Endothelial cell of umbilical vein (primary cell): ENCODE results near the gene C3orf85. TPM values are rescaled to one million over a fixed set of nuclear protein-coding genes. Genes with fewer than 3 reads are reported as not detected.

ENCODE experiments used
- BruUV-seq: library from RNA; stranded (reverse); fragments of 400-500 nt; replicated peaks from 2 replicates; lab custom pipeline; 2021; lab: Mats Ljungman, UMichigan
- CTCF ChIA-PET: fragments of 300-600, 350-600 bp; sonication (Branson Sonifier 250); formaldehyde crosslinking; loops from one replicate; lab custom pipeline; 2021; ENCODE audit warnings: antibody characterized with exemption, inconsistent platforms; lab: Charles Lee
- POLR2A ChIA-PET: fragments of 300-600, 350-600 bp; sonication (Branson Sonifier 250); formaldehyde crosslinking; loops from one replicate; lab custom pipeline; 2021; ENCODE audit warnings: antibody characterized with exemption, inconsistent platforms; lab: Charles Lee
- DNase-seq: peaks from one replicate; pipeline ENCODE4 v3.0.0-alpha.2; 2011; ENCODE audit warnings: low read depth, low spot score
- FAIRE-seq: peaks from 2 replicates; lab custom pipeline; 2011; peaks lifted over from hg19 to GRCh38; lab: Jason Lieb, UNC
- H2AFZ ChIP-seq: 2 replicates; pipeline ENCODE4 v1.6.0; 2012; ENCODE audit warnings: low read depth, low read length, control low read depth, inconsistent platforms
- H3K27ac ChIP-seq: 2 replicates; pipeline ENCODE4 v1.5.1; 2011; ENCODE audit warnings: low read depth, mild to moderate bottlenecking, control low read depth, low read length, moderate library complexity; ENCODE audit not compliant: insufficient read depth
- H3K27me3 ChIP-seq, 2 experiments: 2 replicates each; pipeline versions ENCODE4 v1.6.0 to v1.6.1; 2011; ENCODE audit warnings: low read length in 2 of 2, mixed read lengths in 1 of 2; ENCODE audit not compliant: control insufficient read depth in 2 of 2, insufficient read depth in 2 of 2
- H3K36me3 ChIP-seq, 2 experiments: 2 replicates in 1 of 2; 3 replicates in 1 of 2; pipeline ENCODE4 v1.5.1; 2011; ENCODE audit warnings: low read length in 2 of 2, mild to moderate bottlenecking in 1 of 2, moderate library complexity in 1 of 2; ENCODE audit not compliant: control insufficient read depth in 2 of 2, insufficient read depth in 2 of 2; ENCODE audit errors: extremely low read depth in 1 of 2
- H3K4me1 ChIP-seq: 3 replicates; pipeline ENCODE4 v1.5.1; 2011; ENCODE audit warnings: mild to moderate bottlenecking, low read length; ENCODE audit not compliant: control insufficient read depth, insufficient read depth; ENCODE audit errors: extremely low read depth
- H3K4me2 ChIP-seq: 2 replicates; pipeline ENCODE4 v1.6.1; 2011; ENCODE audit warnings: low read length, control low read depth, mixed read lengths; ENCODE audit not compliant: insufficient read depth
- H3K4me3 ChIP-seq, 3 experiments: fragments of 200-600 bp in 1 of 3; sonication (generic), shearing (Covaris generic) in 1 of 3; replicated peaks in 1 of 3; 2 replicates each; pipeline ENCODE4 v1.5.1; 2011 to 2016; ENCODE audit warnings: control low read depth in 3 of 3, low read length in 3 of 3, mild to moderate bottlenecking in 2 of 3, inconsistent platforms in 1 of 3, low read depth in 1 of 3, moderate library complexity in 1 of 3; ENCODE audit not compliant: insufficient read depth in 1 of 3
- H3K79me2 ChIP-seq: 2 replicates; pipeline ENCODE4 v1.6.0; 2012; ENCODE audit warnings: low read length, inconsistent platforms; ENCODE audit not compliant: control insufficient read depth, insufficient read depth
- H3K9ac ChIP-seq: replicated peaks from 2 replicates; pipeline ENCODE3; 2011; ENCODE audit warnings: low read length, control low read depth; ENCODE audit not compliant: insufficient read depth; ENCODE audit errors: extremely low read depth
- H3K9me1 ChIP-seq: replicated peaks from 3 replicates; pipeline ENCODE4 v1.6.0; 2011; ENCODE audit warnings: mild to moderate bottlenecking, low read length; ENCODE audit not compliant: control insufficient read depth, insufficient read depth; ENCODE audit errors: extremely low read depth
- H3K9me3 ChIP-seq: replicated peaks from 2 replicates; pipeline ENCODE4 v1.5.1; 2012; ENCODE audit warnings: low read length, inconsistent platforms; ENCODE audit not compliant: control insufficient read depth, insufficient read depth
- H4K20me1 ChIP-seq: replicated peaks from 2 replicates; pipeline ENCODE3; 2011; ENCODE audit warnings: mild to moderate bottlenecking, low read length; ENCODE audit not compliant: control insufficient read depth, insufficient read depth; ENCODE audit errors: extremely low read depth
- CTCF ChIP-seq, 2 donors: IDR thresholded peaks; 1 replicate in 1 of 2; 2 replicates in 1 of 2; pipeline ENCODE4 v1.5.1; 2011; ENCODE audit warnings: low read length in 2 of 2, mild to moderate bottlenecking in 2 of 2, moderate library complexity in 2 of 2, control low read depth in 1 of 2, inconsistent platforms in 1 of 2, low read depth in 1 of 2; ENCODE audit not compliant: insufficient read depth in 1 of 2; ENCODE audit errors: extremely low read depth in 1 of 2
- EZH2 ChIP-seq: IDR thresholded peaks from 2 replicates; pipeline ENCODE4 v1.6.1; 2012; ENCODE audit warnings: borderline replicate concordance, low read depth, mild to moderate bottlenecking, moderate library complexity, low read length, inconsistent platforms; ENCODE audit not compliant: severe bottlenecking
- GATA2 ChIP-seq: IDR thresholded peaks from 2 replicates; pipeline ENCODE4 v1.7.0; 2011; ENCODE audit warnings: low read depth, mild to moderate bottlenecking, moderate library complexity, mixed read lengths, low read length; ENCODE audit not compliant: insufficient read length, insufficient read depth
- JUN ChIP-seq: IDR thresholded peaks from 2 replicates; pipeline ENCODE4 v1.6.1; 2011; ENCODE audit warnings: borderline replicate concordance, low read depth; ENCODE audit not compliant: insufficient read length, insufficient read depth
- MAX ChIP-seq: IDR thresholded peaks from 2 replicates; pipeline ENCODE4 v1.6.1; 2011; ENCODE audit not compliant: insufficient read depth, insufficient read length
- MYC ChIP-seq: IDR thresholded peaks from one replicate; pipeline ENCODE4 v1.6.1; 2011; ENCODE audit warnings: mild to moderate bottlenecking, low read depth, low read length
- POLR2A ChIP-seq: IDR thresholded peaks from 2 replicates; pipeline ENCODE4 v1.6.1; 2012; ENCODE audit warnings: low read depth, mild to moderate bottlenecking, control low read depth, low read length
- POLR2AphosphoS5 ChIP-seq: IDR thresholded peaks from 2 replicates; pipeline ENCODE4 v1.6.1; 2012; ENCODE audit warnings: low read depth, mild to moderate bottlenecking, control low read depth, low read length, moderate library complexity; ENCODE audit not compliant: insufficient read depth
- dilution Hi-C: fragments of 300-500 bp; cut with MboI; formaldehyde crosslinking; loops from one replicate; pipeline ENCODE4 v1.15.0; 2019; ENCODE audit warnings: low sequenced_read_pairs; ENCODE audit not compliant: extremely low pct_ligation_motif_present
- intact Hi-C: fragments of 100-400 bp; cut with micrococcal nuclease; formaldehyde crosslinking; loops from one replicate; pipeline ENCODE4 v1.10.0; 2022
- polyA plus RNA-seq, 4 experiments: library from polyadenylated mRNA; depleted of rRNA in 3 of 4; stranded (reverse) in 3 of 4; unstranded in 1 of 4; fragments of >200 nt; gene quantifications; 2 replicates each; pipeline versions ENCODE4 v1.2.1 to v1.2.3, GENCODE V29; 2011 to 2012; ENCODE audit warnings: missing spikeins in 1 of 4
- total RNA-seq: library from RNA; stranded (reverse); gene quantifications from 2 replicates; pipeline ENCODE4 v1.2.3, GENCODE V29; 2021

C3orf85 gene
- total and polyA plus RNA-seq, 2 donors (not counting 3 experiments of a cell fraction or from before 2014, with no cell fraction given), result not detected

GRCh38 chr3:109175411-109175810 is 38.9 kb downstream of the C3orf85 start:
- Histone ChIP-seq H3K4me1 (no peaks in the 10 kb centered on the region), H3K9ac (no peak overlapping the region), H3K36me3 (no peaks in the 10 kb centered on the region), H4K20me1 (no peaks in the 10 kb centered on the region), H3K4me3 (no peak overlapping the region), H3K4me2 (no peak overlapping the region), H3K9me1 (no peaks in the 10 kb centered on the region), H3K27me3 (no peaks in the 10 kb centered on the region), H3K27ac (no peak overlapping the region), H3K9me3 (no peaks in the 10 kb centered on the region), H2AFZ (no peak overlapping the region), H3K79me2 (no peaks in the 10 kb centered on the region)
- TF ChIP-seq POLR2A, result no peak
- no peak for TF ChIP-seq JUN
- no peak for TF ChIP-seq MYC
- TF ChIP-seq CTCF (IDR thresholded peaks at IDR 0.05; ENCODE audit: extremely low read depth in 1 of 2, insufficient read depth in 1 of 2, low read depth in 1 of 2, low read length in 2 of 2), result no peak
- no peak for TF ChIP-seq MAX
- no peak for TF ChIP-seq GATA2
- TF ChIP-seq POLR2AphosphoS5, result no peak
- no peak for TF ChIP-seq EZH2
- POLR2A ChIA-PET, result no interaction called here
- BruUV-seq, result no TSS peak
- FAIRE-seq, result no peak
- intact Hi-C loops (no loop called here), dilution Hi-C loops (no loop called here)
- CTCF ChIA-PET, result no interaction called here
- no peak for DNase-seq
